T-helper 2 cell treated with Interferon-gamma antibody and Interleukin-4, amounts not matched to agents 5 μg/mL and 100 μg/mL, for 36 hours (primary cell): ENCODE data around the gene ZBTB43.
"Not testable (repeated sequence)": the region's sequence is repeated elsewhere in the genome, so short reads cannot be mapped to it uniquely, and the experiment has no call there.

Experiments used
- DNase-seq: peaks from one replicate; pipeline ENCODE4 v3.0.0; 2021; ENCODE audit warnings: low spot score
- H3K27ac Mint-ChIP-seq: one replicate; pipeline ENCODE4 v1.8.0; 2021; ENCODE audit warnings: mild to moderate bottlenecking, mixed read lengths
- H3K27me3 Mint-ChIP-seq: one replicate; pipeline ENCODE4 v1.8.0; 2021; ENCODE audit warnings: low read depth, mixed read lengths
- H3K36me3 Mint-ChIP-seq: one replicate; pipeline ENCODE4 v1.8.0; 2021; ENCODE audit warnings: low read depth, mixed read lengths
- H3K4me1 Mint-ChIP-seq: one replicate; pipeline ENCODE4 v1.8.0; 2021; ENCODE audit warnings: low read depth, mixed read lengths
- H3K4me3 Mint-ChIP-seq: one replicate; pipeline ENCODE4 v1.8.0; 2022; ENCODE audit warnings: mild to moderate bottlenecking, moderate library complexity, mixed read lengths
- H3K9me3 Mint-ChIP-seq: one replicate; pipeline ENCODE4 v1.8.0; 2021; ENCODE audit warnings: mixed read lengths

The ZBTB43 gene

GRCh38 chr9:126781186-126782052 lies 23.4 kb upstream of the ZBTB43 start:
- Mint-ChIP-seq H3K27me3 (peaks cover 8% of the 10 kb centered on the region), H3K9me3 (no peaks in the 10 kb centered on the region), H3K27ac (no peak overlapping the region), H3K36me3 (no peaks in the 10 kb centered on the region), H3K4me1 (peaks cover 3% of the 10 kb centered on the region), H3K4me3 (no peak overlapping the region)
- peak; percentile 59 for DNase-seq

GRCh38 chr9:126782053-126782388 lies 22.8 kb upstream of the ZBTB43 start:
- peaks cover 14% of the 10 kb centered on the region for H3K27me3 Mint-ChIP-seq
- peaks cover 3% of the 10 kb centered on the region for H3K4me1 Mint-ChIP-seq

DNA sequence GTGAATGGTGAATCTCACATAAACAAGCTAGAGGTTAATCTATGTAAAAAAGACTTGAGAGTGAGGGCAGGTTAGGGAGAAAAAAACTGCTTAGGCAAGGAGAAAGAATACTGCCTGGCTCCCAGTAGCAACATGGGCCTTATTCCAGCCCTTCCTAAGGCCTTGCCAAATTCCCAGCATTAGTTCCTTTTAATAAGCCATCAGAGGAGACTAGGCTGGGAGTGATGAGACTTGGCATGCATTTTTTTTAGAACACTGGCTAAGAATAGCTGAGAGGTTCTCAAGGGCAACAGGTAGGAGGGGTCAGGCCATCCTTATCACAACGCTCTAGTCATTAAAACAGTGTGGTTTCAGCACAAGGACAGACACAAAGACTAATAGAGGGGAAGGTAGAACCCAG lies 20.9 kb upstream of the ZBTB43 start:
- no peaks in the 10 kb centered on the region for H3K36me3 Mint-ChIP-seq
- H3K4me3 Mint-ChIP-seq, result no peak overlapping the region
- no peak for DNase-seq
- no peaks in the 10 kb centered on the region for H3K9me3 Mint-ChIP-seq
- no peak overlapping the region for H3K27ac Mint-ChIP-seq
- peaks cover 15% of the 10 kb centered on the region for H3K27me3 Mint-ChIP-seq
- peaks cover 6% of the 10 kb centered on the region for H3K4me1 Mint-ChIP-seq

More at GRCh38 chr9:126782053-126782388, 22.8 kb upstream of the ZBTB43 start:
- Mint-ChIP-seq H3K9me3 (no peaks in the 10 kb centered on the region), H3K36me3 (no peaks in the 10 kb centered on the region), H3K4me3 (no peak overlapping the region), H3K27ac (no peak overlapping the region)
- DNase-seq, result no peak

- Mint-ChIP-seq H3K4me1 (peaks cover 6% of the 10 kb centered on the region), H3K9me3 (no peaks in the 10 kb centered on the region), H3K4me3 (no peak overlapping the region), H3K36me3 (no peaks in the 10 kb centered on the region), H3K27ac (no peak overlapping the region), H3K27me3 (peaks cover 15% of the 10 kb centered on the region)
- no peak for DNase-seq
Measured at GRCh38 chr9:126784401-126784800, 20.4 kb upstream of the ZBTB43 start.

DNA sequence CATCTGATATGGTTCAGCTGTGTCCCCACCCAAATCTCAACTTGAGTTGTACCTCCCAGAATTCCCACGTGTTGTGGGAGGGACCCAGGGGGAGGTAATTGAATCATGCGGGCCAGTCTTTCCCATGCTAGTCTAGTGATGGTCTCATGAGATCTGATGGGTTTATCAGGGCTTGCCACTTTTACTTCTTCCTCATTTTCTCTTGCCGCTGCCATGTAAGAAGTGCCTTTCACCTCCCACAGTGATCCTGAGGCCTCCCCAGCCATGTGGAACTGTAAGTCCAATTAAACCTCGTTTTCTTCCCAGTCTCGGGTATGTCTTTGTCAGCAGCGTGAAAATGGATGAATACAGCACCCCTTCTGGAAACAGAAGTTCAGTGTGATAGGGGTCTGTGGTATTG lies 20.0 kb upstream of the ZBTB43 start:
- not testable (repeated sequence) for H3K4me3 Mint-ChIP-seq, H3K36me3 Mint-ChIP-seq, H3K4me1 Mint-ChIP-seq

DNA sequence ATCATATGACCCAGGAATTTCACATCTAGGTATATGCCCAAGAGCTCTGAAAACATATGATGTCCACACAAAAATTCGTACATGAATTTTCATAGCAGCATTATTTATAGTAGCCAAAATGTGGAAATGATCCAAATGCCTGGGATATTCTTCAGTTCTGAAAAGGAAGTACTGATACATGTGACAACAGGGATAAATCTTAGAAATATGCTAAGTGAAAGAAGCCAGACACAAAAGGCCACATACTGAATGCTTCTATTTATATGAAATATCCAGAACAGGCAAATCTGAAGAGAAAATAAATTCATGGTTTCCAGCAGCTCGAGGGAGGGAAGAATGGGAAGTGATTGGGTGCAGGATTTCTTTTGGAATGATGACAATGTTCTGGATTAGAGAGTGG lies 16.8 kb upstream of the ZBTB43 start:
- no peak overlapping the region for H3K27ac Mint-ChIP-seq
- peaks cover 33% of the 10 kb centered on the region for H3K27me3 Mint-ChIP-seq
- DNase-seq, result no peak
- H3K4me1 Mint-ChIP-seq, result peaks cover 3% of the 10 kb centered on the region
- no peaks in the 10 kb centered on the region for H3K9me3 Mint-ChIP-seq
- H3K36me3 Mint-ChIP-seq, result no peaks in the 10 kb centered on the region
- no peak overlapping the region for H3K4me3 Mint-ChIP-seq

More for the DNA sequence above, 20.0 kb upstream of the ZBTB43 start:
- H3K9me3 Mint-ChIP-seq, DNase-seq, H3K27ac Mint-ChIP-seq: not testable (repeated sequence)
- peaks cover 16% of the 10 kb centered on the region for H3K27me3 Mint-ChIP-seq

DNA sequence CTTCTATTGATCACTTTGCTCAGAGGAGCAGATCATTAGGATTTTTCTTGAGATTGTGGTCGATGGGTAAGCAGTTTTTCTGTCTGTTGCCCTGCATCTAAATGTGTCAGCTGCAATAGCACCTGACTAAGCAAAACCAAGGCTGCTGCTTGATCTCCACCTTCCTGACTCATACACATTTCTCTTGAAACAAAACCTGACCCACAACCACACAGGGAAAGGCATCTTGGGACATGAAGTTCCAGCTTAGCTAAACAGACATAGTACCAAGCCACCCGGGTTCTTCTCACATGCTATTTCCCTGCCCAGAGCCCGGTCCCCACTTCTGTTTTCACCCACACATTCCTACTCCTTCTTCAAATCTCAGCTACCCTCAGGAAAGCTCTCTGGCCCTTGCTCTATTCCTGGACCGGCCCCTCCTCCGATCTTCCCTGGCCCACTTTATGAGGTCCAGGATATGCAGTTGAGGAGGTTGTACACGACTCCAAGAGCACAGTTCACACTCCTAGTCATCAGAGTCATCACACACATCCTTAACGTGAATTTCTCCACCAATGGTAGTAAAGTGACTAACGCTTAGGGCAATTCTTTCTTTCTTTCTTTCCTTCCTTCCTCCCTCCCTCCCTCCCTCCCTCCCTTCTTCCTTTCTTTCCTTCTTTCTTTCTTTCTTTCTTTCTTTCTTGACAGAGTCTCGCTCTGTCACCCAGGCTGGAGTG lies 16.0 kb upstream of the ZBTB43 start:
- Mint-ChIP-seq H3K27me3 (peaks cover 36% of the 10 kb centered on the region), H3K4me3 (no peak overlapping the region), H3K36me3 (no peaks in the 10 kb centered on the region), H3K27ac (no peak overlapping the region), H3K4me1 (peaks cover 3% of the 10 kb centered on the region), H3K9me3 (no peaks in the 10 kb centered on the region)
- peak; percentile 7 for DNase-seq

GRCh38 chr9:126790561-126790960 lies 14.3 kb upstream of the ZBTB43 start:
- DNase-seq, result no peak
- H3K27me3 Mint-ChIP-seq, result peaks cover 41% of the 10 kb centered on the region
- H3K4me1 Mint-ChIP-seq, result peaks cover 3% of the 10 kb centered on the region
- no peak overlapping the region for H3K27ac Mint-ChIP-seq
- H3K4me3 Mint-ChIP-seq, result no peak overlapping the region
- H3K9me3 Mint-ChIP-seq, result no peaks in the 10 kb centered on the region
- no peaks in the 10 kb centered on the region for H3K36me3 Mint-ChIP-seq

GRCh38 chr9:126791406-126792230 lies 13.2 kb upstream of the ZBTB43 start:
- peaks cover 5% of the 10 kb centered on the region for H3K4me1 Mint-ChIP-seq
- H3K9me3 Mint-ChIP-seq, result no peaks in the 10 kb centered on the region
- H3K27me3 Mint-ChIP-seq, result peaks cover 38% of the 10 kb centered on the region
- no peak for DNase-seq
- H3K36me3 Mint-ChIP-seq, result no peaks in the 10 kb centered on the region
- H3K27ac Mint-ChIP-seq, result no peak overlapping the region
- H3K4me3 Mint-ChIP-seq, result no peak overlapping the region

DNA sequence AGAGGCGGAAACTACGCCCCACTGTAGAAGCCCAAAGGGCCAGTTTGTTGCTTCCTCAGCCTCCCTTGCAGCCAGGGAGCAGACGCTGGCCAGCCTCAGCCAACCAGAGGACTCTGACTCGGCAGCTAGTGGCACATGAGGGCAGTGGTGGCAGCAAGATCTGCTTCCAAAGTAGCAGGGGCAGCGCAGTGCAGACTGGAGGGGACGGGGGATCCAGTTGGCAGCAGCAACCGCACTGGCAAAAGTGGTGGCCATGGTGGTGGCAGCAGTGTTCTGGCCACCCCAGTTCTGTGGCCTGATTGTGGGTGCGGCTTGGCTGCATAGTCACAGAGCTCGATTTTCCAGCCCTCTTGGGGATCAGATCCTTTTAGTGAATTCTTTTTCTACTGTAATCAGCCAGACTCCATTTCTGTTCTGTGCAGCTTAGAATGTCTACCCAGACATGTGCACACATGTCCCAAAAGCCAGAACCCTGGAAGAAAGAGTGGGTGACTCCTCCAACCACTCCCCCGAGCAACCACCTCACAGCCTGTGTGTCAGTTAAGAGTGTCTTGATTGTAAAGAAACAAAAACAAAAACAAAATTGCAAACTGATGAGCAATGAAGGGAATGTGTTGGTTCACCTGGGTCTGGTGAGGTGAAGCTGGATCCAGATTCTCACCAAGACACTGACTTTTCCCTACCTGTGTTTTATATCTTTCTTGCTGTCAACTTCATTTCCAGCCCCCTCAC lies 11.0 kb upstream of the ZBTB43 start:
- Mint-ChIP-seq H3K4me1 (peaks cover 6% of the 10 kb centered on the region), H3K4me3 (no peak overlapping the region), H3K27me3 (peaks cover 29% of the 10 kb centered on the region), H3K36me3 (no peaks in the 10 kb centered on the region), H3K9me3 (no peaks in the 10 kb centered on the region), H3K27ac (no peak overlapping the region)
- no peak for DNase-seq

DNA sequence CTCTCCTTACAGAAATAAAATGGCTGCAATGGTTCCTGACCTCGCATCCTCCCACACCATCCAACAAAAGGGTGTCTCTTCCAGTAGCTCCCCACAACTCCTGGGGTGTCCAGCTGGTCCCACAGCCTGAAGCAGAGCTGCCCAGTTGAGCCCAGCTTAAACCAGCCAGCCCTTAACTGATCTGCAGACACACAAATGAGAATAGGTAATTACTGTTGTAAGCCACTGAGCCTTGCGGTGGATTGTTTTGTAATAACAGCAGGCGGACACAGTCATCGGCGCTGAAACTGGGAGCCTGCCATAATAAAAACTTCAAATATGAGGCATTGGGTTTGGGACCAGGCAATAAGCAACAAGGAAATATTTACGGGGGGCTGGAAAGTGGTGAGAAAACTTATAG lies 10.4 kb upstream of the ZBTB43 start:
- Mint-ChIP-seq H3K4me3 (no peak overlapping the region), H3K9me3 (no peaks in the 10 kb centered on the region), H3K27ac (no peak overlapping the region), H3K4me1 (peaks cover 5% of the 10 kb centered on the region), H3K36me3 (no peaks in the 10 kb centered on the region), H3K27me3 (peaks cover 28% of the 10 kb centered on the region)
- no peak for DNase-seq

GRCh38 chr9:126796758-126797157 lies 8.1 kb upstream of the ZBTB43 start:
- Mint-ChIP-seq H3K4me1 (peaks cover 5% of the 10 kb centered on the region), H3K27me3 (peaks cover 17% of the 10 kb centered on the region), H3K36me3 (no peaks in the 10 kb centered on the region), H3K27ac (no peak overlapping the region), H3K9me3 (no peaks in the 10 kb centered on the region), H3K4me3 (no peak overlapping the region)
- no peak for DNase-seq

DNA sequence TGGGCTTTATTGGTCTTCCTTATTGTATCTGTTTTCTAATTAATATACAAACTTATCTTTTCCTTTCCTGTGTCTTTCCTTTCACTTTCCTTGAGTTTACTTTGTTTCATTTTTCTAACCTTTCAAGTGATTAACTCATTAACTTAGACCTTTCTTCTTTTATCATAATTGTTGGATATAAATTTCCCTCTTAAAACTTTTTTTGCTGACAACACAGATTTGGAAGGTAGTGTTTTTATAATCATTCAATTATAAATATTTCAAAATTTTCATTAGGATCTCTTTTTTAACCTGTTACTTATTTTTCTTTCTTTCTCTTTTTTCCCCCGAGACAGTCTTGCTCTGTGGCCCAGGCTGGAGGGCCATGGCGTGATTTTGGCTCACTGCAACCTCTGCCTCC lies 6.9 kb upstream of the ZBTB43 start:
- Mint-ChIP-seq H3K4me1 (peaks cover 5% of the 10 kb centered on the region), H3K4me3 (no peak overlapping the region), H3K27me3 (peaks cover 10% of the 10 kb centered on the region), H3K27ac (no peak overlapping the region), H3K9me3 (no peaks in the 10 kb centered on the region), H3K36me3 (no peaks in the 10 kb centered on the region)
- DNase-seq, result no peak
